GM21825 (cell line): ENCODE results near the gene CAMK2D.
"Not testable (repeated sequence)": the region's sequence is repeated elsewhere in the genome, so short reads cannot be mapped to it uniquely, and the experiment has no call there.

Source experiments
- ATAC-seq: cut with Tn5 transposase; IDR thresholded peaks from one replicate; pipeline ENCODE4 v1.9.1; 2021; ENCODE audit warnings: mild to moderate bottlenecking, moderate library complexity; ENCODE audit not compliant: unreplicated experiment

CAMK2D gene

GRCh38 chr4:113763923-113764322, 2.4 kb upstream of the CAMK2D start:
- not testable (repeated sequence) for ATAC-seq

DNA sequence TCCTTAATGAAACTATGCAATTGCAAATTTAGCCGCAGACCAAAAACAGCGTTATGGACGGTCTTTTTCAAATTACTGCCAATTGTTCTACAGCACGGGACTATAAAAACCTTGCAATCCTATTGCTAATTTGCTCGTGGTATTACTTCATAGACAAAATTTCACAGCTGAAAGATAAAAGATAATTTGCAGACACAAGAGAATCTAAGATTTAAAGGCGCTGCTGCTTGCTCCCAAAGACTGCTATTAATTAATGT, 1.4 kb upstream of the CAMK2D start:
- no peak for ATAC-seq

GRCh38 chr4:113762186-113763028, 869 bp upstream of the CAMK2D start:
- ATAC-seq = peak; percentile 50

GRCh38 chr4:113760795-113761619, 531 bp downstream of the CAMK2D start:
- ATAC-seq = peak; percentile 24

DNA sequence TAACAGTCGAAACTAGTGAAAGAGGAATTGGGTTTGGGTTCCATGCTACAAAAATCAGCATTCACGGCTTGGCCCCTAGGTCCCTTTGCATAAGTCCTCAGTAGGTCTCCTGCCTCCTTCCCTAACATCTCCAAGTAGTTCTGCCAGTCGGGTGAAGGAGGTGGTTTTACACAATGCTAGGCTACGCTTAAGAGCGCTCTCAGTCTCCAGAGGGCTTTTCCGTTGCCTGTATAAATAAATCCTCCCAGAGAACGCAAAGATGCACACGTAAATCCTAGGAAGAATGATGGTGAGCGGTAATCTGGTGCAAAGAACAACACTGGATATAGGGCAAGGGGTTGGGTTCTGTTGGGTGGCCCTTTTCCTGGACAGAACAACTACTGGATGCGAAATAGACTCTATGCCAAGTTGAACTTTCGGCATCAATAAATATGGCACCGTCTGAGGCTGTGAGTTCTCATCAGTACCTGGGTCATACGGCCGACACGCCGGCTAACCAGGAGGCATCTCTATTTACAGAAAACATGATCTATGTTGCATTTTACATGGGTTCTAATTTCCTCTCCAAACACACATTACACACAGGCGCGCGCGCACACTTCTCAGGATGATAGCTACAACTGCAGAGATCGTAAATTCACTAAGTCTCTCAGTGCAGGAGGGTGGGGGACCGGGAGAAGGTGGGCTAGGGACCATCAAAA, 1.3 kb downstream of the CAMK2D start:
- ATAC-seq = no peak

- ATAC-seq = no peak
Observed at GRCh38 chr4:113759696-113760093, 1.8 kb downstream of the CAMK2D start.

GRCh38 chr4:113758372-113758771, 3.2 kb downstream of the CAMK2D start:
- no peak for ATAC-seq

DNA sequence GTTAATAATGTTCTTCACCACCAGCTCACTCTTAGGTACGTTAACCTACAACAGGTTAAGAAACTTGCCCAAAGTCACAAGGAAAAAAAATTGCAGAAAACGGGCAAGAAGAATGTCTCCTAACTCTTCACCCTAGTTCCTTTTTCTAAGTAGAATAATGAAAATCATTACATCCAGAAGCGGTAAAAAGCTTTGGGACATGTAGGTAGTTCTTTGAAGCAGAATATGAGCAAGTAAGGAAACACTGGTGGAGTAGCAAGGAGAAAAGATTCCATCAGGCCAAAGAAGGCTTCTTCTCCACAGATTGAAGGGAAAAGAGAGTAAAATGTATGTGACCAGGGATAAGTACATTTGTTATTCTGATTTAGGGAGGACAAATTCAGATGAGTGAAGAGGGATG, 4.1 kb downstream of the CAMK2D start:
- no peak for ATAC-seq

GRCh38 chr4:113756005-113756410, 5.5 kb downstream of the CAMK2D start:
- ATAC-seq = peak; percentile 75

DNA sequence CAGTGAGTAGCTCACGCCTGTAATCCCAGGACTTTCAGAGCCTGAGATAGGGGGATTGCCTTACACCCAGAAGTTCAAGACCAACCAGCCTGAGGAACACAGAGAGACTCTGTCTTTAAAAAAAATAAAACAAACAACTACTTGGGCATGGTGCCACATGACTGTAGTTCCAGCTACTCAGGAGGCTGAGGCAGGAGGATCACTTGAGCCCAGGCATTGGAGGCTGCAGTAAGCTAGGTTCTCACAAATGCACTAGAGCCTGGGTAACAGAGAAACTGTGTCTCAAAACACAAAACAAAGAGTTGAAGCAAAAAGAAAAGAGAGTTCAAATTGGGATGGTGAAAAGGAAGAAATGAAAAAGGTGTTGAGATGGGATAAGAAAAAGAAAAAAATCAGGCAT, 10.8 kb downstream of the CAMK2D start:
- no peak for ATAC-seq

- ATAC-seq = no peak
Observed at GRCh38 chr4:113750296-113750695, 11.2 kb downstream of the CAMK2D start.

DNA sequence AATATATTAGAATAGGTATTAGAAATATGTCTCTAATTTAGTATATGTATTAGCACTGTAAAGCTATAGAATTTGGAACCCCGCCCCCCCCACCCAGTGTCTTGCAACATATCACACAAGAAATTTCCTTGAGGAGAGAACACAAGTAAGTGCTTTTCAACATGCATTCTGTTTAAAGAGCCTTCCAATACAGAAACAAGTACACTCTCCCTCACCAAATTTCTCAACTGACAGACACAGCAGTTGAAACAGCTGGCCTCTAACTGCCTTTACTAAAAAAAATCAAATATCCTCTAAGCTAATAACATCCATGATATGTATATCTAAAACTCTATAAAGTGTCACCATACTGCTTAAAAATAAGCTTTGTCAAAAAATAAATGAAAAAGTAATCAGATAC, 12.4 kb downstream of the CAMK2D start:
- no peak for ATAC-seq

GRCh38 chr4:113747949-113748348, 13.6 kb downstream of the CAMK2D start:
- no peak for ATAC-seq

- ATAC-seq = no peak
Observed at GRCh38 chr4:113745711-113746110, 15.8 kb downstream of the CAMK2D start.

- ATAC-seq = no peak
Observed at GRCh38 chr4:113744667-113745240, 16.8 kb downstream of the CAMK2D start.

- ATAC-seq = no peak
Observed at GRCh38 chr4:113743690-113744089, 17.8 kb downstream of the CAMK2D start.

DNA sequence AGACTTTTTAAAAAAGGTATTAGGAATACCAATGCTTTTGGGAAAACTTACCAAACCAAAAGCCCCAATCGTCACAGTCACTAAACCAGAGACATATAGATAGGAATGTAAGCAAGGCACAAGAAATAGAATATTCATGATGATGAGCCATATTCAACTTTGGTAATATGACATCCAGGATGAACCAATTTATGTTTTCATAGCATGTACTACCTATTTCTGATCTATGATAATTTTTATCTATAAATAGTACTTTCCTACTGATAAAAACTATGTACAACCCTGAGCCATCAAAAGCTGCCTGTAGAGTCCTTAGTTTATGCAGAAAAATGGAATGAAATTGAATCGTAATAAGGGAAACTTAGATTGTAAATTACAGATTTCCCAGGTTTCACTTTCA, 18.9 kb downstream of the CAMK2D start:
- ATAC-seq = no peak

- no peak for ATAC-seq
Observed at GRCh38 chr4:113741956-113742355, 19.6 kb downstream of the CAMK2D start.

DNA sequence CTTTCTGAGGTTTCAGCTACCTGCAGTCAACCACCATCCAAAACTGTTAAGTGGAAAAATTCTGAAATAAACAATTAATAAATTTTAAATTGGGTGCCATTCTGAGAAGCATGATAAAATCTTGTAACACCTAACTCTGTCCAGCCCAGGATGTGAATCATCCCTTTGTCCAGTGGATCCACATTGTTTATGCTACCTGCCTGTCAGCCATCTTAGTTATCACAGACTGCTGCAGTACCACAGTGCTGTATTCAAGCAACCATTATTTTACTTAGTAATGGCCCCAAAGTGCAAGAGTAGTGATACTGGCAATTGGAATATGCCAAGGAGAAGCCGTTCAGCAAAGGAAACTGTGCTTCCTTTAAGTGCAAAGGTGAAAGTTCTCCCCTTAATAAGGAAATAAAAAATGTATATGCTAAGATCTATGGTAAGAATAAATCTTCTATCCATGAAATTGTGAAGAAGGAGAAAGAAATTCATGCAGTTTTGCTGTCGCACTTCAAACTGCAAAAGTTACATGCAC, 20.6 kb downstream of the CAMK2D start:
- ATAC-seq = no peak

- ATAC-seq = no peak
Observed at GRCh38 chr4:113739197-113739596, 22.3 kb downstream of the CAMK2D start.

GRCh38 chr4:113738251-113738650, 23.3 kb downstream of the CAMK2D start:
- ATAC-seq = no peak
